Omental fat pad (tissue), 4 donors: Measurements from ENCODE around the gene DPP8. TPM values are rescaled to one million over a fixed set of nuclear protein-coding genes. Genes with fewer than 3 reads are reported as not detected.

Source experiments
- ATAC-seq: fragments of 150-250 bp; one replicate; pipeline ENCODE4 v1.9.1; 2016; ENCODE audit warnings: mild to moderate bottlenecking, moderate library complexity; ENCODE audit not compliant: low FRiP score
- DNase-seq: peaks from one replicate; pipeline ENCODE4 v3.0.0-alpha.2; 2019; ENCODE audit warnings: low spot score
- total RNA-seq, 4 donors: library from RNA; depleted of rRNA; stranded (reverse); fragments of >200 nt; gene quantifications; one replicate each; pipeline ENCODE4 v1.1.0, GENCODE V29; 2016
- TF ChIP-seq, protein P1 (sequence below), 3 donors: fragments of 450-650 bp; IDR thresholded peaks; one replicate each; pipeline ENCODE4 v1.5.1; 2016 to 2017; ENCODE audit warnings: antibody characterized with exemption in 3 of 3, mild to moderate bottlenecking in 3 of 3, moderate library complexity in 2 of 3

The DPP8 gene
- total RNA-seq, 4 donors from 2014 or later = 25.1 to 53.3 (median 29.6) TPM

DNA sequence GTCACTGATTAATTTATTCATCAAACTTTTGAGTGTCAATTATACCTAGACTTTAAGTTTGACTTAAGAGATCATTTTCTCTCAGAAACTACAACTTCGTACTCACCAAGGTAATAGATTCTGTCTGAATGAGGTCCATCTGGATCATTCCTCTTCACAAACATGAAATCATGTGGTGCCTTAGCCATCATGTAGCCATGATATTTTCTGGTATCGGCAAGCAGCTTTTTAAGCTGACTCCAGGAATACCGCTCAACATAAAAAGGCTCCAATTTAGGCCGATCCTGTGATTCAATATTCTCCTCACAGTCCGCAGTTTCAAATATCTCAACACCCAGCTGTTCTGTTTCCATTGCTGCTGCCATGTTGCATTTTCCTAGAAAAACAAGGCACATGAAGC lies 5.3 kb downstream of the DPP8 start:
- TF ChIP-seq, protein P1, sequence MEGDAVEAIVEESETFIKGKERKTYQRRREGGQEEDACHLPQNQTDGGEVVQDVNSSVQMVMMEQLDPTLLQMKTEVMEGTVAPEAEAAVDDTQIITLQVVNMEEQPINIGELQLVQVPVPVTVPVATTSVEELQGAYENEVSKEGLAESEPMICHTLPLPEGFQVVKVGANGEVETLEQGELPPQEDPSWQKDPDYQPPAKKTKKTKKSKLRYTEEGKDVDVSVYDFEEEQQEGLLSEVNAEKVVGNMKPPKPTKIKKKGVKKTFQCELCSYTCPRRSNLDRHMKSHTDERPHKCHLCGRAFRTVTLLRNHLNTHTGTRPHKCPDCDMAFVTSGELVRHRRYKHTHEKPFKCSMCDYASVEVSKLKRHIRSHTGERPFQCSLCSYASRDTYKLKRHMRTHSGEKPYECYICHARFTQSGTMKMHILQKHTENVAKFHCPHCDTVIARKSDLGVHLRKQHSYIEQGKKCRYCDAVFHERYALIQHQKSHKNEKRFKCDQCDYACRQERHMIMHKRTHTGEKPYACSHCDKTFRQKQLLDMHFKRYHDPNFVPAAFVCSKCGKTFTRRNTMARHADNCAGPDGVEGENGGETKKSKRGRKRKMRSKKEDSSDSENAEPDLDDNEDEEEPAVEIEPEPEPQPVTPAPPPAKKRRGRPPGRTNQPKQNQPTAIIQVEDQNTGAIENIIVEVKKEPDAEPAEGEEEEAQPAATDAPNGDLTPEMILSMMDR (IDR thresholded peaks at IDR 0.05) = no peak
- DNase-seq = no peak
- no peak for ATAC-seq

DNA sequence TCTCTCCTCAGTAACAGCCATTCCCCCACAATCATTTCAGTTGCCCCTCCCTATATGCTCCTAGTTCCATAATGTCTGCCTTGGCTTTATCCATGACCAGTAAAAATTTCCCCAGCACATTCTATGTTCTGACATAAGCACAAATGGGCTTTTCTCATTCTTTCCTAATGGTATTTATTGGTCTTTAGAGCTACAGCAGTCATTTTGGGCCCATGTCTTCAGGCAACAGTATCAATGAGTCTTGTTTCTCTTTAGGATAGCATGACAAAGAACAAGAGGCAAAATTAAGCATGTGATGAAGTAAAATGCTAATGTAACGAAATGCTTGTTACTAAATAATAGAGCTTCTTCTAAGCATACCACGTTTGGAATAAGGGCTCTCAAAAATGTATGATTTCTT lies 8.2 kb downstream of the DPP8 start:
- TF ChIP-seq, protein P1 (IDR thresholded peaks at IDR 0.05) = no peak
- ATAC-seq (no peak), DNase-seq (no peak)

DNA sequence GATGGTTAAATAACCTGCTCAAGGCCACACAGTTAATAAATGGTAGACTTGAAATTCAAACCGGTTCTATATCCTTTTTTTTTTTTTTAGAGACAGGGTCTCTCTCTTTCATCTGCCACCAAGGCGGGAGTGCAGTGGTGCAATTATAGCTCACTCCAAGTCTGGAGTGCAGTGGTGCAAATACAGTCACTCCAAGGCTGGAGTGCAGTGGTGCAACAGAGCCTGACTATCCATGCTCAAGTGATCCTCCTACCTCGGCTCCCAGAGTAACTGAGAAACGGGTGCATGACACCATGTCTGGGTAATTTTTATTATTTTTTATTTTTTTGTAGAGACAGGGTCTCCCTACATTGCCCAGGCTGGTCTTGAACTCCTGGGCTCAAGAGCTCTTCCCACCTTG lies 23.4 kb downstream of the DPP8 start:
- DNase-seq (no peak), ATAC-seq (no peak)
- TF ChIP-seq, protein P1 (IDR thresholded peaks at IDR 0.05) = no peak

DNA sequence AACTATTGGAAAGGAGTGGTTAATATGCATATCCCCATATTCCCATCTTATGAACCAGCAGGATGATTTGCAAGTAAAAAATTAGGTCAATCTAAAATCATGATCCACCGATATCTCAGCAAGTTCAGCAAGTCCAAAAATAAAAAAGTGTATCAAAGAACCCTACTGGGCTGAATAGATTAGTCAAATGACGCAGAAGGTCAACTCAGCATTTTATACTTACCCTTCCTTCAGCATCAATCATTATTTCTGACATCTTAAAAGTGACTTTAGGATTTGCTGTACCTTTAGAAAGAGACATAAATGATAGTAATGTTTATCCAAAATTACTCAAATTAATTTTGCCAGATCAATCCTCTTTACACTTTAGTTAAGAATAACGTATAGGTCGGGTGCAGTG lies 32.6 kb downstream of the DPP8 start:
- no peak for ATAC-seq
- TF ChIP-seq, protein P1 (IDR thresholded peaks at IDR 0.05) = no peak
- DNase-seq = no peak

DNA sequence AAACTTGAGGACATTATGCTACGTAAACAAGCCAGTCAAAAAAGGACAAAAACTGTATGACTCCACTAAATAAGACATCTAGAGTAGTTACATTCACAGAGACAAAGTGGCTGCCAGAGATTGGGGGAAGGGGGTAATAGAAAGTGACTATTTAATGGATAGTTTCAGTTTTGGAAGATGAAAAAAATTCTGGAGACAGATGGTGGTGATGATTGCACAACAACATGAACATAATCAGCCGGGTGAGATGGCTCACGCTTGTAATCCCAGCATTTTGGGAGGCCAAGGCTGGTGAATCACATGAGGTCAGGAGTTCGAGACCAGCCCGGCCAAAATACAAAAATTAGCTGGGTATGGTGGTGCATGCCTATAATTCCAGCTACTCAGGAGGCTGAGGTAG lies 40.6 kb downstream of the DPP8 start:
- ATAC-seq (no peak), DNase-seq (no peak)
- TF ChIP-seq, protein P1 (IDR thresholded peaks at IDR 0.05) = no peak

DNA sequence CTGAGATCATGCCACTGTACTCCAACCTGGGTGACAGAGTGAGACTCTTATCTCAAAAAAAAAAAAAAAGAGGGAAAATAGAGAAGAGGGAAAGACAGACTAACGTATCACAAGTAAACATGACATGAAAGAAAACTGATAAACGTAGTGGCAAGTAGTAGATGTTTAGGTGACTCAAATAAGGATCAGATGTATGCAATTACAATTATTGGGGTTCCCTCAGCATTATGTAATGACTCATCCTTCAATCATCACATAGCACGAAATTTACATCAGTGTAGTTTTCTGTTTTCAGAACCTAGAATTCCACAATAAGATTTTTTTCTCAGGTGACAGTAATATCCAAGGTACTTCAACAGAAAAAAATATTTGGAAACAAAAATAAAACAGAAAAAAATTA lies 46.6 kb downstream of the DPP8 start:
- TF ChIP-seq, protein P1 (IDR thresholded peaks at IDR 0.05) = no peak
- DNase-seq = no peak
- no peak for ATAC-seq

DNA sequence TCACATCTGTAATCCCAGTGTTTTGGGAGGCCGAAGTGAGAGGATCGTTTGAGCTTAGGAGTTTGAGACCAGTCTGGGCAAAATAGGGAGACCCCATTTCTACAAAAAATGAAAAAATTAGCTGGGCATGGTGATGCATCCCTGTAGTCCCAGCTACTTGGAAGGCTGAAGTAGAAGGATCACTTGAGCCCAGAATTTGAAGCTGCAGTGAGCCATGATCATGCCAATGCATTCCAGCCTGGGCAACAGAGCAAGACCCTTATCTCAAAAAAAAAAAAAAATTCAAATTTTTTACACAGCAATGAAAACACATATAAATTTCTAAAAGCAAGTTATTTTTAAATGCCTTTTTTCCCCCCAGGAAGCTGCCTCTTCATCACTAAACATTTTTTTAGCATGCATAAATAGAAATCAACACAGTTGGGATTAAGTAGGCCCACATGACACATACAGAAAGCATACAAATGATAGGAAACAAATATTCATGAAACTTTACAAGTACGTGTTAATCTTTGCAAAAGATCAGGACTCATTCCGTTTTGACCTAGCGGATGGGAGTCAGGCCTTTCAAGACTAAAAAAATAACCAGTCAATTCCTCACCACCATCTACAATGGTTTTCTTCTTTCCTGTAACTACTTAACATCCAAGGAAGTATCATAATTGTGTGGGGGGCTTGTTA lies 49.1 kb downstream of the DPP8 start:
- no peak for ATAC-seq
- TF ChIP-seq, protein P1 (IDR thresholded peaks at IDR 0.05) = no peak
- DNase-seq = no peak
